Upper lobe of left lung (tissue), 6 donors: Measurements from ENCODE around the gene ODF2L. TPM values are rescaled to one million over a fixed set of nuclear protein-coding genes. Genes with fewer than 3 reads are reported as not detected.

Experiments used
- ATAC-seq, 2 donors: fragments of 200-7000 bp; cut with Tn5 transposase; one replicate each; pipeline ENCODE4 v1.9.1; 2022; ENCODE audit warnings: mild to moderate bottlenecking in 2 of 2, moderate library complexity in 2 of 2; ENCODE audit not compliant: low FRiP score in 2 of 2
- DNase-seq, 2 donors: peaks; one replicate each; pipeline ENCODE4 v3.0.0-alpha.2; 2019 to 2020
- H3K27ac ChIP-seq, 4 donors: fragments of 200-600 bp; sonication (generic); one replicate each; pipeline ENCODE4 v1.5.1; 2016 to 2019
- H3K27me3 ChIP-seq, 4 donors: fragments of 200-600 bp; sonication (generic); one replicate each; pipeline ENCODE4 v1.5.1; 2017 to 2019
- H3K36me3 ChIP-seq, 4 donors: fragments of 200-600 bp; sonication (generic); one replicate each; pipeline ENCODE4 v1.5.1; 2016 to 2019
- H3K4me1 ChIP-seq, 4 donors: fragments of 200-600 bp; sonication (generic); one replicate each; pipeline ENCODE4 v1.5.1; 2018 to 2019
- H3K4me3 ChIP-seq, 4 donors: fragments of 200-600 bp; sonication (generic); one replicate each; pipeline ENCODE4 v1.5.1; 2017 to 2019; ENCODE audit warnings: mild to moderate bottlenecking in 2 of 4, moderate library complexity in 1 of 4
- H3K9me3 ChIP-seq, 4 donors: fragments of 200-600 bp; sonication (generic); one replicate each; pipeline ENCODE4 v1.5.1; 2018 to 2019
- CTCF ChIP-seq, 6 experiments: fragments of 450-650 bp in 4 of 6; fragments of 200-600 bp in 2 of 6; sonication (generic) in 2 of 6; IDR thresholded peaks; one replicate each; pipeline ENCODE4 v1.5.1; 2016 to 2019; ENCODE audit warnings: antibody characterized with exemption in 6 of 6
- EP300 ChIP-seq, 4 donors: sonication (generic); formaldehyde crosslinking; IDR thresholded peaks; one replicate each; pipeline ENCODE4 v1.5.1; 2017; ENCODE audit warnings: antibody characterized with exemption in 4 of 4, control low read depth in 2 of 4
- POLR2A ChIP-seq, 4 donors: fragments of 450-650 bp; IDR thresholded peaks; one replicate each; pipeline ENCODE4 v1.5.1; 2016 to 2017; ENCODE audit warnings: antibody characterized with exemption in 4 of 4, mild to moderate bottlenecking in 2 of 4
- POLR2AphosphoS5 ChIP-seq, 2 donors: sonication (generic); formaldehyde crosslinking; IDR thresholded peaks; one replicate each; pipeline ENCODE4 v1.5.1; 2017; ENCODE audit warnings: antibody characterized with exemption in 2 of 2
- WGBS, 2 donors: methylation state at CpG; one replicate each; pipeline ENCODE4 v1.1.5; 2017 to 2018; 5-methylcytosine and 5-hydroxymethylcytosine counted together
- total RNA-seq, 6 donors: library from RNA; depleted of rRNA in 4 of 6; stranded (reverse); fragments of >200 nt in 4 of 6; gene quantifications; one replicate each; pipeline versions ENCODE4 v1.1.0 to v1.2.1, GENCODE V29; 2016 to 2021
- donor health status: DM: no; HTN: no; CAD: no; lungs with moderate emphysema.
- donor health status: DM: no; HTN: yes; CAD: no; lungs with severe emphysema.

Gene ODF2L
- total RNA-seq, 6 donors from 2014 or later, result 22.2 to 179 (median 34.0) TPM

GRCh38 chr1:86378813-86379212, 17.3 kb downstream of the ODF2L start:
- DNase-seq, result no peak
- WGBS, 2 donors, result 86 to 100% methylated on average over 1 of the region's 1 CpG
- Histone ChIP-seq H3K27me3 (no peaks in the 10 kb centered on the region), H3K27ac (no peak overlapping the region), H3K4me1 (peaks cover 0 to 19% (median 8%) of the 10 kb centered on the region in 4 donors), H3K9me3 (peaks cover 0 to 6% (median 0%) of the 10 kb centered on the region in 4 donors), H3K4me3 (no peak overlapping the region), H3K36me3 (peaks cover 0 to 20% (median 0%) of the 10 kb centered on the region in 4 donors)
- TF ChIP-seq POLR2A (IDR thresholded peaks at IDR 0.05) (no peak), POLR2AphosphoS5 (IDR thresholded peaks at IDR 0.05) (no peak), CTCF (IDR thresholded peaks at IDR 0.05) (no peak), EP300 (IDR thresholded peaks at IDR 0.05) (no peak)
- no peak for ATAC-seq

GRCh38 chr1:86377341-86377740, 18.8 kb downstream of the ODF2L start:
- Histone ChIP-seq H3K27ac (no peak overlapping the region), H3K4me3 (no peak overlapping the region), H3K4me1 (peaks cover 0 to 10% (median under 1%) of the 10 kb centered on the region in 4 donors), H3K9me3 (peaks cover 0 to 6% (median 0%) of the 10 kb centered on the region in 4 donors), H3K27me3 (no peaks in the 10 kb centered on the region), H3K36me3 (peaks cover 0 to 23% (median 0%) of the 10 kb centered on the region in 4 donors)
- TF ChIP-seq POLR2AphosphoS5 (IDR thresholded peaks at IDR 0.05), result no peak
- DNase-seq, result no peak
- WGBS, 2 donors, result 91 to 100% methylated on average over 1 of the region's 1 CpG
- ATAC-seq, result no peak

- 94 to 98% methylated on average over 1 of the region's 1 CpG for WGBS, 2 donors
- no peak overlapping the region for H3K4me3 ChIP-seq
- no peaks in the 10 kb centered on the region for H3K27me3 ChIP-seq
- TF ChIP-seq EP300 (IDR thresholded peaks at IDR 0.05) (no peak), POLR2AphosphoS5 (IDR thresholded peaks at IDR 0.05) (no peak), POLR2A (IDR thresholded peaks at IDR 0.05) (no peak), CTCF (IDR thresholded peaks at IDR 0.05) (no peak)
- H3K4me1 ChIP-seq, result peaks cover 0 to 3% (median 0%) of the 10 kb centered on the region in 4 donors
- DNase-seq, result no peak
- H3K27ac ChIP-seq, result no peak overlapping the region
- H3K9me3 ChIP-seq, result peaks cover 0 to 6% (median 0%) of the 10 kb centered on the region in 4 donors
- no peak for ATAC-seq
- peaks cover 0 to 26% (median 0%) of the 10 kb centered on the region in 4 donors for H3K36me3 ChIP-seq
Observed at GRCh38 chr1:86375688-86376087, 20.4 kb downstream of the ODF2L start.

GRCh38 chr1:86370601-86371022, 25.5 kb downstream of the ODF2L start:
- no peak overlapping the region for H3K4me3 ChIP-seq
- DNase-seq (no peak), ATAC-seq (no peak)
- H3K9me3 ChIP-seq, result no peaks in the 10 kb centered on the region
- H3K27me3 ChIP-seq, result no peaks in the 10 kb centered on the region
- no peak overlapping the region for H3K27ac ChIP-seq
- H3K36me3 ChIP-seq, result peaks cover 0 to 29% (median 0%) of the 10 kb centered on the region in 4 donors
- no peak for TF ChIP-seq POLR2A (IDR thresholded peaks at IDR 0.05)
- no peak for TF ChIP-seq POLR2AphosphoS5 (IDR thresholded peaks at IDR 0.05)
- no peak for TF ChIP-seq EP300 (IDR thresholded peaks at IDR 0.05)
- no peak for TF ChIP-seq CTCF (IDR thresholded peaks at IDR 0.05)
- H3K4me1 ChIP-seq, result no peaks in the 10 kb centered on the region

- TF ChIP-seq CTCF (IDR thresholded peaks at IDR 0.05), result no peak
- TF ChIP-seq POLR2A (IDR thresholded peaks at IDR 0.05), result no peak
- no peak for TF ChIP-seq POLR2AphosphoS5 (IDR thresholded peaks at IDR 0.05)
- TF ChIP-seq EP300 (IDR thresholded peaks at IDR 0.05), result no peak
- no peaks in the 10 kb centered on the region for H3K27me3 ChIP-seq
- ATAC-seq (no peak), DNase-seq (no peak)
- no peak overlapping the region for H3K4me3 ChIP-seq
- H3K27ac ChIP-seq, result no peak overlapping the region
- H3K4me1 ChIP-seq, result no peaks in the 10 kb centered on the region
- peaks cover 0 to 15% (median 0%) of the 10 kb centered on the region in 4 donors for H3K36me3 ChIP-seq
- H3K9me3 ChIP-seq, result no peaks in the 10 kb centered on the region
- WGBS, 2 donors, result 77 to 89% methylated on average over 6 of the region's 6 CpGs
Observed at GRCh38 chr1:86365896-86366295, 30.2 kb downstream of the ODF2L start.
